Neural progenitor cell (in vitro differentiated cells): ENCODE results near the gene SLC39A3.

ENCODE experiments used
- EZH2 ChIP-seq: fragments of 200-600 bp; sonication (generic); IDR thresholded peaks from 2 replicates; pipeline ENCODE4 v1.6.1; 2017; ENCODE audit warnings: antibody characterized with exemption, mild to moderate bottlenecking, moderate library complexity
- EZH2phosphoT487 ChIP-seq: fragments of 200-600 bp; sonication (generic); IDR thresholded peaks from 2 replicates; pipeline ENCODE4 v1.6.1; 2017; ENCODE audit warnings: antibody characterized with exemption

GRCh38 chr19:2759965-2760364 lies 20.1 kb upstream of the SLC39A3 start:
- TF ChIP-seq EZH2phosphoT487 (no peak), EZH2 (no peak)
